Cortex of kidney (tissue), 1 donor: ENCODE data around the gene PRKCH.
"Not testable (repeated sequence)": the region's sequence is repeated elsewhere in the genome, so short reads cannot be mapped to it uniquely, and the experiment has no call there.

ENCODE experiments used
- DNase-seq: peaks from one replicate; lab custom pipeline; 2025; lab: John Stamatoyannopoulos, UW

Gene PRKCH

DNA sequence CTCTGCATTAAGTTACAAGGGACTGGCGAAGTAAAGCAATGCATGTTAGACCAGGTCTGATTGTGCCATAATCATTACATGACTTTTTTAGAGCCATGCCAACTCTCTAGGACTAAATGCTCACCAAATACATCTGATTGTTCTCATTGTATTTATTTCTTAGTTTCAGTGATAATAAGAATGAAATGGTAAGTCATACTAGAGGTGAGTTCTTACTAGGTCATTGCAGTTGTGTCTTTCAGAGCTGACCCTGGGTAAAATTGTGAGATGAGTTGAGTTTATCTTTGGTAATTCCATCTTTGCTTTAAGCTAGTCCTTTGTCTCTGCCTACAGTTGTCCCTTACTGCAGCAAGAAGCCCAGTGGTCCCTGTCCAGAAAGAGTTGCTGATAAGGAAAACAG lies 73.2 kb downstream of the PRKCH start:
- no peak for DNase-seq

DNA sequence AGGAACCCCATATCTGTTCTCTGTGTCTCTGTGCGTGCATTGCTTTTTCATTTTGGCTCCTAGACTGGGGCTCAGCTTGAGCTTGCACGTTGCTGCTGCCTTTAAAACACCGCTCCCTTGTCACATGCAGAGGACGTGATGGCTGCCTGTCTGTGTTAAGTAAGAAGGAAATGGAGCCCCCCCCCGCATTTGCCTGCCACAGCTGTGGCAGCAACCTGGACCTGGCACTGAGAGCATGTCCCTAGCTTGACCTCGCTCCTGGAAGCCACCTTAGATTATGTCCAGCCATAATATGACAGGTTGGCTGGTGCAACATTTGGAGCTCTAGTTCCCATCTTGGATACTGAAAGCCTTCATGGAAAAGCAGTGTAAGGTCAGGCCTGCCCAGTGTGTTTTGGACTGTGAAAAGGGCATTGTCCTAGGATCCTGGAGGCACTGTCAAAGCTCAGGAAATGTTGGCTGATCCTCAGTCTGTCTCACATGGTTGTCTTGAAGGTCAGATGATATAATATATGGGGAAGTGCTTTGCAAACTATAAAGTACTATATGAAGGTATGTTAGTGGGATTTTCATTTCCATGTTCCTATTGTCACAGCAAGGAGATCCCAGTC lies 73.8 kb downstream of the PRKCH start:
- no peak for DNase-seq

DNA sequence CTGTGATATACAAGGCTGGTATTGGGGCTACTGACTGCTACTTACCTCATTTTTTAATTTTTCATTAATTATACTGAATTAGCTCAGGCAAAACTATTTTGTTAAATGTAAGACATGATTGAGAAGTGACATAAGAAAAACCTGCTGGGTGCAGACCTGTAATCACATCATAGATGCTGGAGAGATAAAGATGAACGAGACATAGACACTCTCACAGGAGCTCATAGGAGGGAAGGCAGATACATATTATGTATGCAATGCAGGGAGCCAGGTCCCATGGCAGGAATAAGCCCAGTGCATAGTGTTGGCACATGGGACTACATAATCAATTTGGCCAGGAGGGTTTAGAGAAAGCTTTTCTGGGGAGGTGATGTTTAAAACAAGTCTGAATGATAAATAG lies 74.9 kb downstream of the PRKCH start:
- no peak for DNase-seq

DNA sequence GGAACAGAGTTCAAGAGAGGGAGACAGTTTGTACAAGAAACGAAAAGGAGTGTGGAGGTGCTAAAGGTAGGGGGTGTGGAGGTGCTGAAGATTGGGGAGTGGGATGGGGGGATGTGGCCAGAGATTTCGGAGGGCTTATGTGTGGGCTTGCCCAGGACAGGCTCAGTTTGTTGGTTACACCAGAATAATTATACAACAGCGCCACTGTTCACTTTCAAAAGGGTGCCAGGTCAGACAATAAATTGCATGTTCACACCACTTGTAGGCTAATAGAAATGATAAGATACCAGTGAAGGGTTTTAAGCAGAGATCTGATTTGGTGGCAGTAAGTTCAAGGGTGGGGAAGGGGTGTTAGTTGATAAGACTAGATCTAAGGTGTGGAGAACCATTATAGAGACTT lies 75.3 kb downstream of the PRKCH start:
- no peak for DNase-seq

DNA sequence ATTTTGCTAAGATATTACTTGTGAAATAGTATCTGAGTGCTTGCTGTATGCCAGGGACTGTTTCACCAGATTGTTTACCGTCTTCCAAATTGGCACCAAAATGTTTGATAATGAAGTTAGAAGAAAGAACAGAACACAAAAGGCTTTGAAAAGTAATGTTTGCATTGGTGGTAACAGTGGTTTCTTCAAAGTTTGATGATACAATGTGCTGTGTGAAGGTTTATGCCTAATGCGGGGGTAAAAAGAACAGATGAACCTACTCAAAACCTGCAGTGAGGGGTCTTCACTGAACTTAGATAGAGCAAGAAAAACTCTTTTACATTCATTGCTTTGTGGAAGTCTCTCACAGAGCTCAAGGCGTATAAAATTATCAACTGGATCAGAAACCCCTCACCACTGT lies 76.2 kb downstream of the PRKCH start:
- DNase-seq: no peak

DNA sequence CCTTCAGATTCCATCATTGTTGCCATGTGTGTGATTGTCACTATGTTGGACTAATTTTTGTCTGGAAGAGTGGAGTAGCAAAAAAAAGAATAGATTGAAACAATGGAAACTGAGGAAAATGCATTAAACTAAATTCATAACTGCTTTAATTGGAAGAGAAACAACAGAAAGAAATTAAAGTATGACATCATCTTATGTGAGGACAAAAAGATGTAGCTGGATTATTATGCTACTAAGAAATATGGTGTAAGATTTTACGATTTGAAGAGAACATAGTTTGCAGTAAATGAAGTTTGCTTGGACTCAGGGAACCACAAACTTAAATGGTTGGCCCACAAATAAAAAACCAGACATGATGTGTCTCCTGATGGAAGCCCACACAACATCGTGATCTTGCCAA lies 76.8 kb downstream of the PRKCH start:
- no peak for DNase-seq

DNA sequence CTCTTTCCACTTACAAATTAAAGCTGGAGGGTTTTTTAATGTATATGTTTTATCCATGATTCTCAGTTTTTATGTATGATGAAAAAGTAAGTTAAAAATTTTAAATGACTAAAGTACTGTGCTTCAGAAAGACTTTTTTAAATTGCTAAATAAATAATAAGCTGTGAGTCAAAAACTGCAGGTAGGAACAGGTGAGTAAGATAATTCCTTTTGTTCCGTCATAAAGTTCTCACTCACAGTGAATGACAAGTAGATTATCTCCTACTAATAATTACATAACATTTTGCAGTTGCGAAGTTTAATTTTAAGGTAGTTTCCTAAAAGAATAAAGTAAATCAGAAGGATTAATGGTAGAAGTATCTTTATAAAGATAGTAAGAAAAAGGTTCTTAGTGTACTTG lies 78.0 kb downstream of the PRKCH start:
- no peak for DNase-seq

DNA sequence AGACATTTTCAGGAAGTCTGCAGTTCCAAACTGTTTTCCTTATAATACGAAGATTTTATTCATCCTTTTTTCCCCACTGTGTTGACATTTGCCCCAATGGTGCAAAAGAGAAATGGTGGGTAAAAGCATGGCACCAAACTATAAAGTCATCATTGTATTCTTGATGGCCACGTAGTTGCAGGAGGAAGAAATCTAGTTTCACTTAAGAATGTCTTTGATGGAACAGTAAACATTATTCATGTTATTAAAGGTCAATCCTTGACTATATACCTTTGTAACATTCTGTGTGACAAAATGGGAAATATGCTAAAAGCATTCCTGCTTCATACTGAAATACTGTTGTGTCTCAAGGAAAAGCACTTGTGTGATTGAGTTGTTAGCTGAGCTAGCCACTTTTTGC lies 80.1 kb downstream of the PRKCH start:
- DNase-seq: no peak

DNA sequence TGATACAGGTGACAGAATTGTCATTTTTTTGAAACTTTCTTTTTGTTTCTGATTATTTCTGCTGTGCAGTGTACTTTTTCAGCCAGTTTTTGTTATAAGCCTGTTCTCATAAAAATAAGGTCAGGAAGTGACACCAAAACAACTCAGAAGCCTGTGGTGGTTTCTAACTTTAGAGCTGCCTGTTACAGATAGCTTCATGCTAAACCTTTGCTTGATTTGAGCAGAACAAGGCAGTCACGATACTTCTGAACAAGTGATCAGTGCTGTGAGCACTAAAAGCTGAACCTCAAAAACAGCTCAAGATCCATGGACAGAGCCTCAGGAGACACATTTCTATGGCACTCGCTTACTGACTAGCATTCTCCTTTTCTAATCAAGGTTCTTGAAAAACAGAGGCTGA lies 82.0 kb downstream of the PRKCH start:
- no peak for DNase-seq

DNA sequence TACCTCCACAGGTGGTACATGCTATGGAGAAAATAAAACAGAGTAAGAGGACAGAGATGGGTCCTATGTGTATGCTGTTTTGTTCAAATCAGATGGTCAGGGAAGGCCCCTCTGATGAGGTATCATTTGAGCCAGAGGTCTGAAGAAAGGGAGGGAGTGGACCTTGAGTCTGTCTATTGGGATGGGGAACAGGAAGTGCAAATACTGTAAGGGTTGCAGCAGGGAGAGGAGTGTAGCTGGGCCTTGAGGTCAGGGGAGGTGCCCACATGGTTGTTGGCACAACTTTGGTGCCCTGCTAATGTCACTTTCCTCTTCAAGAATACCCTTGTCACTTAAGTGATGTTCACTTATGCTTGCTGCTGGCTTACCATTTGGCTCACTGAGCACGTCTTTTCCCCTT lies 83.3 kb downstream of the PRKCH start:
- DNase-seq: no peak

DNA sequence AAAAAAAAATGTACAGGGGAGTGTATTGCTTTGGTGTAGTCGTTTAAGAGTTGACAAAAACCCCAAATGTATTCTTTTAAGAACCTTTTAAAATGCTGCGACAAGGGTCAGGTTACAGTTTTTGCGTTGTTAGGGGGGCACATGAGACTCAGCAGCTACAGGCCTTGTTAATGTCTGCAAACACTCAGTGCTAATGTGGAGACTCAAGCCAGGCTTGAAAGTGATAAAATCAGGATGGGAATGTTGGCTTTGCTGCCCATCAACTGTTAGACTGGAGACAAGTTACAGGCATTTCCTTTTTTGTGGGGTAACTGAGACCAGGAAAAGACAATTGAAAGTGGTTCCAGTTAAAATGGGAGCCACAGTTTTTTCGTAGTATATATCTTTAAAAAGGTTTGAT lies 84.8 kb downstream of the PRKCH start:
- DNase-seq: no peak

DNA sequence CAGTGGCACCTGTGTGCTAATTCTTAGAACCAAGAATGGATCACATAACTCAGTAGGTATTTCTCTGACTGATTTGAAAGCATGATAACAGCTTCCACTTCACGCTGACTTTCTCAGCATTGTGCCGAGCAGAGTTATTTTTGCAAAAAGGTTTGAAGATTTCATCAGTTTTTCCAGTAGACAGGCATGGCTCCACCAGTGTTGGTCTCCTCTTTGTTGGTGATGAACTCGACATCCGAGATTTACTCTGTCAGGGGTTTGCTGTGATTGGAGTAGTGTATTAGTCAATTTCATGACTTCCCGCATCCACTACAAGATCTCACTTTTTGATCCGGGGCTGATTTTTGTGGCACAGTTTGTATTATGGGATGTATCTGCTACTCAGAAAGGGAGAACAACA lies 85.3 kb downstream of the PRKCH start:
- DNase-seq: no peak

DNA sequence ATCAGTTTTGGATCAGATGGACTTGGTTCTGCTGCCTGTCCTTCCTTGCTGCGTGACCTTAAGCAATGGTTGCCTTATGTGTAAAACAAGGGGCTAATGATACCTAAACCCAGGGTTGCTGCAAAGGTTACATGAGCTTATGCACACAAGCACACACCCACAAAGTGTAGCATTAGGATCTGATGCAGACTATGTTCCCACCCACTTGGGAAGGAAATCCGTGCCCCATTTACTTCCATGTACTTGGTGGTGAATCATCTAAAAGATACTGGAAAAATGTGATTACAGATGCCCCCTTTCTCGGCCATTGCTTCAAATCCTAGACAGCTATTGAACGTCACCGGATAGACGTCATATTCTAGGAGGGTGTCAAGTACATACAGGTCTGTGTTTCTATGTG lies 87.1 kb downstream of the PRKCH start:
- no peak for DNase-seq

DNA sequence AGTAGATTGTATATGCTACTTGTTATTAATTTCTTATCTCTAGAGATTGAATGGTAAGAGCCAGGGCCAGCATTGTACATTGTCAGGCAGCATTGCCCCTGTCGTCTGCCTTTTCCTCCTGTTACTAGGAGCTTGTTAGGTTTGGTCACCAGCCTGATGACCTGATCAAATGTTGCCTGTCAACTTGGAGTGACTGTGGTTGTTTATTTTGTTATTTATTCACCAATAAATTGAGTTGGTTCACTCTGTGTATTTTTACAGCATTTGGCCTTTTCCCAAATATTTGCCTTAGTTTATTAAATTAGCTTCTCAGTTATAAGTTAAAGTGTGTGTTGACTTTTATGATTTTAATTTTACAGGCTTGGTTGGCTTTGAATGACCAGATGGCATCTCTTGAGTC lies 88.4 kb downstream of the PRKCH start:
- no peak for DNase-seq

DNA sequence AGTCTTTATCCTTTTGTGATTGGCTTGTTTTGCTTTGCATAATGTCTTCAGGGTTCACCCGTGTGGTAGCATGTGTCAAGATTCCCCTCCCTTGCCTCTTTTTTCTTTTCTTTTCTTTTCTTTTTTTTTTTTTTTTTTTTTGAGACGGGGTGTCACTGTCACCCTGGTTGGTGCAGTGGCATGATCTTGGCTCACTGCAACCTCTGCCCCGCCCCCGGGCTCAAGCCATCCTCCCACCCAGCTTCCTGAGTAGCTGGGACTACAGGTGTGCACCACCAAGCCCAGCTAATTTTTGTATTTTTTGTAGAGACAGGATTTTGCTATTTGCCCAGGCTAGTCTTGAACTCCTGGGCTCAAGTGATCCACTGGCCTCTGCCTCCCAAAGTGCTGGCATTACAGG lies 94.6 kb downstream of the PRKCH start:
- DNase-seq: not testable (repeated sequence)

DNA sequence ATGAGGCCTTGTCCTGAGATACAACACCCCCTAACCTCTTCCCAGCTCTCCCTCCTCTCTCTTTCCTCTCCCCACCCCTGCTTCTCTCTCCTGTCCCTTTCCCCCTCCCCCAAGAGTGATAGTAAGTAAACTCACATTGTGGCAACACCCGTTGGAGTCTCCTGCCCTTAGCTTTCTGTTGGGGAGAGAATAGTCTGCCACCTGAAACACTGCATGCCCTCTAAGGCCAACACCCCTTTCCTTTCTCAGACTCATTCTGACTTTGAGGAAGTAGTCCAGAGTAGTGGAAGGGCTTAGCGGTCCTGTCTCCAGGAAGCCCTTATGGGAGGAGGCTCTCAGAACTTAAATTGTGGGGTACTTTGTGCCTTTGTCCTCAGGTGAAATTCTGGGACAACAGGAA lies 95.2 kb downstream of the PRKCH start:
- DNase-seq: no peak

DNA sequence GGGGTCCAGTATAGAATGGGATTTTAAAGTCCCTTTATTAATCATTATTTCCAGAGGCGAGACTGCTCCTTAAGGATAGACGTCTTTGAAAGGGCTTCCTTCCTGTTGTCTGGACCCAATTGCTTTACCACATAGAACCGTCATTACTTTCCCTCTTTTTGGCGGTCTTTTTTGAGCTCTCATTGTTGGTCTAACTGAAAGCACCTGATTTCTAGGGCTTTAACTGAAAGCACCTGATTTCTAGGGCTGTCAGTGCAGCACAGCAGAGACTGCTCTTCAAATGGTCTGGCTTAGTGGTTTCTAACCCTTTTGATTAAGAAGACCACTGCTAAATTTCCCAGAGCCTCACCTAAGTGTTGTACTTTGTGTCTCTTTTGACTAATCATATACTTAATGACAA lies 95.8 kb downstream of the PRKCH start:
- no peak for DNase-seq

DNA sequence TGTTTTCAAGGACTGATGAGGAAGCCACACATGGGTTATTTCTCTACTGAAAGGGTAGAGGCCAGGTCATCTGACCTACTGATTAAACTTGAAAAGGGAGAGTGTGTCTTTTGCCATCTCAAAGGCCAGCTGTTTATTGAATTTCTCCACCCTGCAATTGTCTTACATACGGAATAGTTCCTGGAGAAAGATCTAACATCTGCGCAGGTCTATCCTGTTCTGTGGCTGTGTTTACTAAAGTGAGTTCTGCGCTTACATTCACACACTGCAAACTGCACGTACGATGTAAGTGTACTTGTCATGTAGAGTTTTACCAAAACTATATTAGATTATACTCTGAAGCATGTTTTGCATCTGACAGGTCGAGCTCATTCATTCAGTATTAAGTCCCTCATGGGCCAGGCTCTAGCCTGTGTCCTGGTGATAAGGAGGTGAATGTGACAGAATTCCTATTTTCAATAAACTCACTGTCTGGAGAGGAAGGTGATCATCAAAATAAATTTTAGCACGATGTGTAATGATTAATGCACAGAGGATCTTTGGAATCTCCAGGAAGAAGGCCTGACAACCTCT lies 96.6 kb downstream of the PRKCH start:
- DNase-seq: no peak

DNA sequence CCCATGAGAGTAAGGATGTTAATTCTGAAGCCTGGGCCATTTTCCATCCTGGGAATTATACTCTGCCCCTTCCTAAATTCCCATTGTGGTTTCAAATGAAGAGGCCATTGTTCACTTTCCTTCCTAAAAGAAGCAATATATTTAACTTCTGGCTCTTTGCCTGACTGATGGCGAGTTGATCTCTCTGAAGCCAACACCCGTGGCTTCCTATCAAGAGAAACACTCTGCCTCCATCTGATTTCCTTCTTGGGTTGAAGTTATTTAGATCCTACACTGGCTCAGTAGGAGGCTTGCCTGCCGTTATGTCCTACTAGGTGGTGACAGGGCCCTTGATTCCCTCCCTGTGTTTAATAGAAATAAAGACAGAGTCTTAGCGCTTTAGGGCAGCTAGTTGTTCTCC lies 97.4 kb downstream of the PRKCH start:
- DNase-seq: no peak

DNA sequence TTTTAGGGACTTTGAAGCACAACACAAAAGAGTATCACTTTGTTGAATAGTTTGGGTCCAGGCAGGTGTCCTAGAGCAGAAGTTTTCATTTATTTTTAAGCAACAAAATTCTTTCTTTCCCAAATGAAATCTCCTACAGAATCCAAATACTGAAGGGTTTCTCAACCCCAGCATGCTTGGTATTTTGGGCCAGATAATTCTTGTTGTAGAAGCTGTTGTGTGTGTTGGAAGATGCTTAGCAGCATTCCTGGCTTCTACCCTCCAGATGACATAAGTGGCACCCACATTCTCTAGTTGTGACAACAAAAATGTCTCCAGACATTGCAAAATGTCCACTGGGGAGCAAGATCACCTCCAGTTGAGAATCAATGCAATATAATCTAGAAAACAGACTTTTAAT lies 97.8 kb downstream of the PRKCH start:
- no peak for DNase-seq

DNA sequence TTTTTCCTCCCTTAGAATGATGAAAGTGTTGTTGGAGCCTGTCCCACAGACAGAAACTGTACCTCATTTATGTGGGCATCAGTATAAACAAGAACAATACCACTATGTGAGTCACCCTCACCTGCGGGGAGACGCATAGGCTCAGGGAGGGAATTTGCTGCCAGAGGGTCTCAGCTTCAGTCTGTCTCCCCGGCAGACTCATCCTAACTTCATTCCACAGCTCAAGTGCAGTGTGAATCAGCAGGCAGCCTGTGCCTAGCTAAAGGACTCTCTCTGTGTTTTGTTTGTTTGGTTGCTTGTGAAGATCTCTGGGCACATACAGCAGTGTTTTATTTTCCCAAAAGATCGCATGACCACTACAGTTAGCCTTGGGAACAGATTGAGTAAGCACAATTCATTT lies 98.9 kb downstream of the PRKCH start:
- DNase-seq: no peak

DNA sequence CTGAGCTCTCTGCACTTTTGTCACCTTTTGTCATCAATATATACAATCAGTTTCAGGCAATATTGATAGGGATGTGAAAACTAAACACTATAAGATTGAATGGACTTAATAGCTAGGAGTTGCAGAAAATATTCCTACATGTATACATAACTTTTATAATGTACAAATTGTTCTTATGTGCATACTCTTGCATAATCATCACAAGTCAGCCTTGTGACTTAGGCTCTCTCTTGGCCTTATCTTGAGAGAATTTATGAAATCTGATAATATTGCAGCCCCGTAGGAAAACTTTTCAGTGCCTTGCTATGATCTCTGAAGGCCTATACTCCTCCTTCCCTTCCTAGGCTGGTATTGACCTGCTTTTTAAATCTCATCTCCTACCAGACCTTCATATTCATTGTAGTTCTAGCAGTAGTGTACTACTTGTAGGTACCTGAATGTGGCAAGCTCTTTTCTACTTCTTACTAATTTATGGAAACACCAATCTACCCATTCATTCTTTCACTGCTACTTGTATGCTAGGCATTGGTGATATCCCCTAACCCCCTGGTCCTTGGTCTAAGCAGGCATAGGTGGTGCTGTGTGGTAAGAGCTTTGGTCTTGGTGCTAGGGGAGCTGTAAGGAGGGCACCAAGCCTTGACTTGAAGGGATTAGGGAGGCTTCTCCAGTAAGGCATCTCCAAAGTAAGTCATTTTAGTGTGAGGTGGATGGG lies 100.0 kb downstream of the PRKCH start:
- no peak for DNase-seq

DNA sequence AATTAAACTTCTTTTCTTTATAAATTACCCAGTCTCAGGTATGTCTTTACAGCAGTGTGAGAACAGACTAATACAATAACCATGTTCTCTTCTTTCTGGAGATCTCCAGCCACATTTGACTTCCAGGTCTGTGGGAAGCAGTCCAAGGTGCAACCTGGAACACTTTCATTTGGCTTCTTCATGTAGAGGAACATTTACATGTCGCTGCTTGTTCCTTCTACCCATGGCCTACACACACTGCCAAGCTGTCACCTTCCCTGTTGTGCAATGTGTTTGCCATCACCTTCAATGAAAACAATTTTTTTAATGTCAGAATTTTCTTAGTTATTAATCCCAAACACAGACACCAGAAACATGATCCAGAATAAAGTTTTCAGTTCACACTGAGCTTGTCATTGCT lies 104.7 kb downstream of the PRKCH start:
- DNase-seq: no peak

DNA sequence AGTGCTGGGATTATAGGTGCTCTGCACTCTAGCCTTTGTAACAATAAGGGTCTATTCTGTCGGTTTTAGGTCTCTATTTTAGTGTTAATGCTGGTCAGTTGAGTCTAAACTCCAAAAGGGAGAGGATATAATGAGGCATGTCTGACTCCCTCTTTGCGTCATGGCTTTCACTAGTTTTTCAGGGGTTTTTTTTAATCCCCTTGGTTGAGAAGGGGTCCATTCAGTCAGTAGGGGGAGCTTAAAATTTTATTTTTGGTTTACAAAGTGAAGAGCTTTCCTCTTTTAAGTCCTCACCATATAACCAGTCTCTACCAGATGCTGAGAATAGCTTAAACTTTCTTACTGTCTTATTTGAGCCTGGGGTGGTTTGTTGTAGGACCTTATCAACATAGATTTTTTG lies 106.9 kb downstream of the PRKCH start:
- no peak for DNase-seq
